GM20431 (cell line): Measurements from ENCODE around the gene BICD2.

ENCODE experiments used
- in situ Hi-C: fragments of 300-500 bp; cut with MseI, MboI; formaldehyde crosslinking; loops from one replicate; pipeline ENCODE4 v1.15.0; 2020; ENCODE audit warnings: low sequenced_read_pairs; ENCODE audit not compliant: unreplicated experiment

The BICD2 gene

GRCh38 chr9:92718086-92719001 lies 46.3 kb downstream of the BICD2 start:
- in situ Hi-C loops: no loop called here

- in situ Hi-C loops: no loop called here
These were observed 47.2 kb downstream of the BICD2 start for GRCh38 chr9:92717201-92718085.

- in situ Hi-C loops: no loop called here
These were observed 48.1 kb downstream of the BICD2 start for GRCh38 chr9:92716557-92716956.

- in situ Hi-C loops: no loop called here
These were observed 49.0 kb downstream of the BICD2 start for GRCh38 chr9:92715488-92716231.

GRCh38 chr9:92714787-92715487 lies 49.7 kb downstream of the BICD2 start:
- in situ Hi-C loops: no loop called here

GRCh38 chr9:92714016-92714415 lies 50.6 kb downstream of the BICD2 start:
- in situ Hi-C loops: no loop called here

- in situ Hi-C loops: no loop called here
These were observed 51.1 kb downstream of the BICD2 start for GRCh38 chr9:92713528-92713927.

GRCh38 chr9:92712767-92713166 lies 51.9 kb downstream of the BICD2 start:
- in situ Hi-C loops: no loop called here

- in situ Hi-C loops: no loop called here
These were observed 52.8 kb downstream of the BICD2 start for GRCh38 chr9:92711844-92712243.

GRCh38 chr9:92711146-92711545 lies 53.5 kb downstream of the BICD2 start:
- in situ Hi-C loops: no loop called here

- in situ Hi-C loops: no loop called here
These were observed 54.3 kb downstream of the BICD2 start for GRCh38 chr9:92710368-92710767.

- in situ Hi-C loops: no loop called here
These were observed 54.7 kb downstream of the BICD2 start for GRCh38 chr9:92709954-92710353.

GRCh38 chr9:92709240-92709639 lies 55.4 kb downstream of the BICD2 start:
- in situ Hi-C loops: no loop called here

- in situ Hi-C loops: no loop called here
These were observed 57.1 kb downstream of the BICD2 start for GRCh38 chr9:92707530-92707929.

GRCh38 chr9:92706218-92706940 lies 58.3 kb downstream of the BICD2 start:
- in situ Hi-C loops: no loop called here

- in situ Hi-C loops: no loop called here
These were observed 60.1 kb downstream of the BICD2 start for GRCh38 chr9:92704528-92704927.

- in situ Hi-C loops: no loop called here
These were observed 68.0 kb downstream of the BICD2 start for GRCh38 chr9:92696619-92697018.

- in situ Hi-C loops: no loop called here
These were observed 77.7 kb downstream of the BICD2 start for GRCh38 chr9:92686954-92687353.

GRCh38 chr9:92685022-92685421 lies 79.6 kb downstream of the BICD2 start:
- in situ Hi-C loops: no loop called here
